Suprapubic skin (tissue), 3 donors: ENCODE data around the gene FBXO10.

Experiments used
- POLR2A ChIP-seq, 2 donors: fragments of 450-650 bp; IDR thresholded peaks; one replicate each; pipeline ENCODE4 v1.6.1; 2017; ENCODE audit warnings: antibody characterized with exemption in 2 of 2, mild to moderate bottlenecking in 2 of 2, moderate library complexity in 2 of 2
- TF ChIP-seq, protein P1 (sequence below), 2 donors: fragments of 200-600 bp in 1 of 2; fragments of 450-650 bp in 1 of 2; sonication (generic) in 1 of 2; IDR thresholded peaks; one replicate each; pipeline ENCODE4 v1.5.1; 2016 to 2019; ENCODE audit warnings: antibody characterized with exemption in 2 of 2, mild to moderate bottlenecking in 1 of 2, moderate library complexity in 1 of 2

DNA sequence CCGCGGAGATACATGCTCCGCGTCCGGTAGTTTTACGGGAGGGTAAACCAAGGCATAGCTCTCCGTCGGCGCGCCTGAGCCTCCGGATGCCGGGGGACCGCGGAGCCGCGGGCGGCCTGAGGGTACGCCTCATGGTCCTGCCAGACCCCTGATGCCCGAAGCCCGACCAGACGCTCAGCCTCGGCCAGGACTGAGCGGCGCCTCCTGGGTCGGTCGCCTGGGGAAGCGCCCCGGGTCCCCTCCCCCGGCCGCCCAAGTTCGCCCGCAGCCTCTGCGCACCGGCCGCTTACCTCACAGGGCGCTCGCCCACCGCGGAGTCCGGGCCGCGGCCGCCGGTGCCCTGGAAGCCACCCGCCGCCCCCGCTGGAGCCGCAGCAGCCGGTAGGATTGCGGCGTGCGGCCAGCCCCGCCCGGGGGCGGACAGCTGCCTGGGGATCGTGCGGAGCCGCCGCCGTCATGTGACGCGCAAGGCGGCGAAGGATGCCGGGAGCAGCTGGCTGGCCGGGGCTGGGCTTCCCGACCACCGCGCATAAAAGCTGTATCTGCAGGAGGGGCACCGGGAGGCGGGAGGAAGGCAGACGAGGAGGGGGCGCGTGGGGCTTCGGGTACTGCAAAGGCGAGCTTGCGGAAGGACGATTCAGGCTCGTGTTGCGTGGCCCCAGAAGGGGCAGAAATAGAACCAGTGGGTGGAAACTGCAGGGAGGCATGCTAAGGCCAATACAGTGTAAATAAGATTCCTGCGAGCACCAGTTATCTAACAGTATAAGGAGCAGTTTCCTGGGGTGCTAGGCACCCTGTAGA lies at the start of gene FBXO10:
- no peak for TF ChIP-seq POLR2A (IDR thresholded peaks at IDR 0.05)
- TF ChIP-seq, protein P1, sequence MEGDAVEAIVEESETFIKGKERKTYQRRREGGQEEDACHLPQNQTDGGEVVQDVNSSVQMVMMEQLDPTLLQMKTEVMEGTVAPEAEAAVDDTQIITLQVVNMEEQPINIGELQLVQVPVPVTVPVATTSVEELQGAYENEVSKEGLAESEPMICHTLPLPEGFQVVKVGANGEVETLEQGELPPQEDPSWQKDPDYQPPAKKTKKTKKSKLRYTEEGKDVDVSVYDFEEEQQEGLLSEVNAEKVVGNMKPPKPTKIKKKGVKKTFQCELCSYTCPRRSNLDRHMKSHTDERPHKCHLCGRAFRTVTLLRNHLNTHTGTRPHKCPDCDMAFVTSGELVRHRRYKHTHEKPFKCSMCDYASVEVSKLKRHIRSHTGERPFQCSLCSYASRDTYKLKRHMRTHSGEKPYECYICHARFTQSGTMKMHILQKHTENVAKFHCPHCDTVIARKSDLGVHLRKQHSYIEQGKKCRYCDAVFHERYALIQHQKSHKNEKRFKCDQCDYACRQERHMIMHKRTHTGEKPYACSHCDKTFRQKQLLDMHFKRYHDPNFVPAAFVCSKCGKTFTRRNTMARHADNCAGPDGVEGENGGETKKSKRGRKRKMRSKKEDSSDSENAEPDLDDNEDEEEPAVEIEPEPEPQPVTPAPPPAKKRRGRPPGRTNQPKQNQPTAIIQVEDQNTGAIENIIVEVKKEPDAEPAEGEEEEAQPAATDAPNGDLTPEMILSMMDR (IDR thresholded peaks at IDR 0.05): no peak
